HL-60 (cell line): Measurements from ENCODE around the gene USF3.

ENCODE experiments used
- DNase-seq, 2 experiments: peaks; one replicate each; pipeline ENCODE4 v3.0.0-alpha.2; 2010 to 2020; ENCODE audit warnings: low read depth in 1 of 2, low spot score in 1 of 2
- H3K27ac ChIP-seq: fragments of 250-450 bp; sonication (Bioruptor Pico); replicated peaks from 2 replicates; pipeline ENCODE4 v1.5.1; 2020; ENCODE audit warnings: mild to moderate bottlenecking, moderate library complexity
- H3K27me3 ChIP-seq: fragments of 250-450 bp; sonication (Bioruptor Pico); 2 replicates; pipeline ENCODE4 v1.5.1; 2021; ENCODE audit warnings: mild to moderate bottlenecking, moderate library complexity; ENCODE audit not compliant: insufficient read depth, poor library complexity, severe bottlenecking
- H3K4me3 ChIP-seq: replicated peaks from 2 replicates; pipeline ENCODE4 v1.5.1; 2011; ENCODE audit warnings: mild to moderate bottlenecking, control low read depth, low read length; ENCODE audit not compliant: insufficient read depth
- CTCF ChIP-seq: IDR thresholded peaks from one replicate; pipeline ENCODE4 v1.5.1; 2011; ENCODE audit warnings: low read length, control low read depth, inconsistent platforms; ENCODE audit not compliant: insufficient read depth
- GABPA ChIP-seq: IDR thresholded peaks from 2 replicates; pipeline ENCODE4 v1.6.1; 2012; ENCODE audit warnings: low read depth
- POLR2AphosphoS5 ChIP-seq: IDR thresholded peaks from 2 replicates; pipeline ENCODE4 v1.6.1; 2012; ENCODE audit warnings: low read depth
- REST ChIP-seq: IDR thresholded peaks from 2 replicates; pipeline ENCODE4 v1.6.1; 2012; ENCODE audit warnings: low read depth; ENCODE audit not compliant: insufficient replicate concordance
- SPI1 ChIP-seq: IDR thresholded peaks from 2 replicates; pipeline ENCODE4 v1.6.1; 2012; ENCODE audit warnings: low read depth, mild to moderate bottlenecking, borderline replicate concordance

The USF3 gene

GRCh38 chr3:113620091-113620490, 76.4 kb downstream of the USF3 start:
- DNase-seq = peak; percentile 13 to 20
- H3K27me3 ChIP-seq = no peaks in the 10 kb centered on the region
- TF ChIP-seq SPI1 (peak; percentile 52; the same call in 1 of the 2 replicates), REST (no peak)
- no peak overlapping the region for H3K27ac ChIP-seq
- H3K4me3 ChIP-seq = no peak overlapping the region

- Histone ChIP-seq H3K4me3 (no peak overlapping the region), H3K27ac (no peak overlapping the region), H3K27me3 (no peaks in the 10 kb centered on the region)
- no peak for DNase-seq
- TF ChIP-seq REST = no peak
- TF ChIP-seq SPI1 = no peak
- TF ChIP-seq POLR2AphosphoS5 = no peak
- TF ChIP-seq CTCF = no peak
- TF ChIP-seq GABPA = no peak
Measured at GRCh38 chr3:113617726-113618125, 78.7 kb downstream of the USF3 start.

- Histone ChIP-seq H3K27ac (no peak overlapping the region), H3K4me3 (no peak overlapping the region), H3K27me3 (no peaks in the 10 kb centered on the region)
- DNase-seq = no peak
- TF ChIP-seq SPI1 = no peak
- TF ChIP-seq REST = no peak
- no peak for TF ChIP-seq POLR2AphosphoS5
- TF ChIP-seq GABPA = no peak
- no peak for TF ChIP-seq CTCF
Measured at GRCh38 chr3:113615976-113616375, 80.5 kb downstream of the USF3 start.

GRCh38 chr3:113614402-113614801, 82.0 kb downstream of the USF3 start:
- DNase-seq = peak in 1 of 2 experiments; percentile 34
- H3K4me3 ChIP-seq = no peak overlapping the region
- H3K27ac ChIP-seq = peak overlapping the region; percentile 5; the same call in 1 of the 2 replicates
- no peaks in the 10 kb centered on the region for H3K27me3 ChIP-seq
- TF ChIP-seq SPI1 (no peak), POLR2AphosphoS5 (no peak), GABPA (no peak), REST (no peak), CTCF (no peak)
